ENCODE measurements around the gene NT5C3A. TPM values are rescaled to one million over a fixed set of nuclear protein-coding genes. Genes with fewer than 3 reads are reported as not detected.

The NT5C3A gene
- total and polyA plus RNA-seq, 9 of the 15 experiments (the other 6 are each of a cell fraction or from before 2014, with no cell fraction given) = 18.6 to 60.1 (median 40.0) TPM

- TF ChIP-seq GTF3C2 (IDR thresholded peaks at IDR 0.05; ENCODE audit: borderline replicate concordance, extremely low read depth, insufficient read length) (no peak), PML (IDR thresholded peaks at IDR 0.05; ENCODE audit: low read length) (no peak), PKNOX1 (IDR thresholded peaks at IDR 0.05) (no peak), VEZF1 (CRISPR knock-in tag; IDR thresholded peaks at IDR 0.05) (peak; percentile 71), ARID4B (CRISPR knock-in tag; IDR thresholded peaks at IDR 0.05) (peak; percentile 68), JUN (IDR thresholded peaks at IDR 0.05; ENCODE audit: borderline replicate concordance, low read depth, low read length) (0 out of 2 replicates have a peak, but pooled peaks have one; percentile 12), JUN (CRISPR knock-in tag; IDR thresholded peaks at IDR 0.05; ENCODE audit: borderline replicate concordance) (0 out of 2 replicates have a peak, but pooled peaks have one; percentile 50), ELF1 (tag; IDR thresholded peaks at IDR 0.05) (peak; percentile 32; the same call in 1 of the 2 replicates), CHD1 (IDR thresholded peaks at IDR 0.05; ENCODE audit: low read length) (peak; percentile 38), ZC3H8 (IDR thresholded peaks at IDR 0.05) (no peak), MTA3 (IDR thresholded peaks at IDR 0.05; ENCODE audit: borderline replicate concordance) (peak; percentile 40; the same call in 1 of the 2 replicates), ASH1L (IDR thresholded peaks at IDR 0.05; ENCODE audit: borderline replicate concordance, low read depth, partially characterized antibody) (no peak), ZSCAN29 (IDR thresholded peaks at IDR 0.05) (no peak), FOXP1 (CRISPR knock-in tag; IDR thresholded peaks at IDR 0.05) (no peak), SOX6 (IDR thresholded peaks at IDR 0.05) (no peak), GATAD2B (IDR thresholded peaks at IDR 0.05; ENCODE audit: borderline replicate concordance) (peak; percentile 87), MEIS2 (IDR thresholded peaks at IDR 0.05; ENCODE audit: partially characterized antibody) (no peak), NCOA6 (IDR thresholded peaks at IDR 0.05) (0 out of 2 replicates have a peak, but pooled peaks have one; percentile 22)
Observed at GRCh38 chr7:33109005-33109757, 46.6 kb upstream of the NT5C3A start, which contains the start of gene RP9 (continued).
